GM12865 (cell line): Measurements from ENCODE around the gene RHBDL1.

Experiments
- DNase-seq: peaks from one replicate; pipeline ENCODE4 v3.0.0; 2010; ENCODE audit warnings: low read depth
- H3K4me3 ChIP-seq: 2 replicates; pipeline ENCODE4 v1.5.1; 2011; ENCODE audit warnings: mild to moderate bottlenecking, low read depth, low read length, control low read depth
- CTCF ChIP-seq: IDR thresholded peaks from 2 replicates; pipeline ENCODE4 v1.5.1; 2011; ENCODE audit warnings: low read length, control low read depth, low read depth, inconsistent platforms; ENCODE audit not compliant: insufficient read depth; ENCODE audit errors: missing control alignments

Gene RHBDL1

DNA sequence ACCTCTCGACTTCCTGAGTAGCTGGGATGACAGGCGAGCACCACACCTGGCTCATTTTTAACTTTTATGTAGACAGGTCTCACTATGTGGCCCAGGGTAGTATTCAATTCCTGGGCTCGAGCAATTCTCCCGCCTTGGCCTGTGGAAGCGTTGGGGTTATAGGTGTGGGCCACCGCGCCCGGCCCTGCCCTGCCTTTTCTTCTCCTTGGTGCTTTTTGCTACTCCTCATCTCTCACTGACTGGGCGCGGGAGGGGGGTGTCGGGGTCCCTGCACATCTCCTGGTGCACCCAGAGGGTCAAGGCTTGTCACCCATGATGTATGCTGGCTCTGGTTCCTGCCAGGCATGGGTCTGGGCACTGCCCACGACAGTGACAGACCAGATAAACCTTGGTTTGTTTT lies 30.9 kb upstream of the RHBDL1 start:
- no peak for DNase-seq
- TF ChIP-seq CTCF = no peak
- H3K4me3 ChIP-seq = no peak overlapping the region

DNA sequence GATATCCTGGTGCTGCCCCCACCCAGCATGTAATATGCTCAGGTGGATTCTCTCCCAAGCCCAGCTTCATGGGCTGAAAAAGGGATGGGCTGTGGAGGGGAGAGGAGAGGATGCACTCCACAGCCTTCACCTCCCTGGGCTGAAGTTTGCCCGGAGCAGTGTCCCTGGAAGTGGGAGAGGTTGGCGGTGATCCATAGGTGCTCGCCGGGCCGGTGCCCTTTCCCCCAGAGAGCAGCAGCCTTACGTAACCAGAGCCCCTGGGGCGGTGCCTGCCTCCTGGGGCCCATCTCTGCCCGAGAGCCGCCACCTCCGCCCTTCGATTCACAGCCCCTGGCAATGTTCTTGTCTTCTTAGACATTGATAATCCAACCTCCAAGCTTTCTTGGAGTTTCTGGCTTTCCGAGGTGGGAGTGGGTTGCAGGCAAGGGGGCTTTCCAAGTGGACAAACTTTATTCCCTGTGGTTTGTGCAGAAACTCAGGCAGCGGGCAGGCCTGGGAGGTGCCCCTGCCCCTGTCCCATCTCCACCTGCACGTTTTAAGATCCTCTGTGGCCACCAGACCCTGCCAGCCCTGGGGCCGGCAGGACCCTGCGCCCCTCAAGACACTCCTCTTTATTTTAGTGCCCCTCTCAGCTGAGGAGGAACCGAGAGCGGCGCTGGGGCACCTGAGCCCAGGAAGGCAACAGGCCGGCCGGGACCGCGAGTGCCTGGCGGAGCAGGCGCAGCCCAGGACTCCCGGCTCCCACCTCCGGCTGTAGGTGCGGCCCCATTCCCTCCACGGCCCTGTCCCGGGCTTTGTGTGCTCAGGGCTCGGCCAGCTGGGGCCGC lies 29.4 kb upstream of the RHBDL1 start:
- no peak for DNase-seq
- TF ChIP-seq CTCF = no peak
- H3K4me3 ChIP-seq = no peak overlapping the region

GRCh38 chr16:646679-647172 lies 28.7 kb upstream of the RHBDL1 start:
- no peak overlapping the region for H3K4me3 ChIP-seq
- no peak for TF ChIP-seq CTCF
- DNase-seq = no peak

- peak overlapping the region; percentile 75 for H3K4me3 ChIP-seq
- TF ChIP-seq CTCF = no peak
- no peak for DNase-seq
Measured at GRCh38 chr16:647173-647902, 28.1 kb upstream of the RHBDL1 start.

GRCh38 chr16:648071-648780 lies 27.2 kb upstream of the RHBDL1 start:
- peak overlapping the region; percentile 75 for H3K4me3 ChIP-seq
- TF ChIP-seq CTCF = peak; percentile 73
- DNase-seq = peak; percentile 76

DNA sequence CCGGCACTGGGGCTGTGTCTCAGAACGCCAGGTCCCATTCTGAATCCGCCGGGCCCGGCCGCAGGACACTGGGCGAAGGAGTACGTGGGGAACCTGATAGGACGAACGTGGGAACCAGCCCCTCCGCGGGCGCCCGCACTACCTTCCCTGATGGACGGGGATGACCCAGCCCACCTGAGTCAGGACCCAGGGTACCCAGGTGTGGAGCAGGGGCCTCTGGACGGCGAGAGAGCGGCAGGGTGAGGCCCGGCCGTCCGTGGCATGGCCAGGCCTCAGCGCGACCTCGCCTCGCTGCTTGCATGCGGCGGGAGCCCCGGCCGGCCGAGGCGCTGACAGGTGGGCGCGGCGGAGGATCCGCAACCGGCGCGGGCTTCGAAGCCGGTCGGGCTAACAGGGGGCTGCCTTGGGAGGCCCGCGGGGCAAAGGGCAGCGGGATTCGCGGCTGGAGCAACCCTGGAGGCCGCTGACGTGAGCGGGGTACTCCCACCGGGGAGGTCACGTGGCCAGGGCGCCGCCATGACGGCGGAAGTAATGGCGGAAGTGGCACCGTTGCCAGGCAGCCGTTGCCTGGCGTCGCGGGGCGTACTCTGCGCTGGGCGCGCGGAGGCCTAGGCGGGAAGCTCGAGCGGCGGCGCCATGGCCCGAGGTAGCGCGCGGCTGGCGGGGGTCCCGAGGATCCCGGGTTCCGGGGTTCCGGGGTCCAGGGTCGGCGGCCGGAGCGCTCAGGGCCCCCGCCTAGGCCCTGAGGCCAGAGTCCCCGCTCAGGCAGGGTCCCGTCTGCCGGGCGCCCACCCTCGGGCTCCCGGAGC lies 26.5 kb upstream of the RHBDL1 start, which contains the start of gene WDR90:
Gene WDR90 (plus strand): TSS at position 585 of the 809 bp plus-strand sequence. CDS start 52 bp downstream, at position 637.
- no peak for TF ChIP-seq CTCF
- H3K4me3 ChIP-seq = peak within 1 kb of the TSS; percentile 75
- DNase-seq = peak; percentile 94
